Neural cell (in vitro differentiated cells): Measurements from ENCODE around the gene ESYT2. TPM values are rescaled to one million over a fixed set of nuclear protein-coding genes. Genes with fewer than 3 reads are reported as not detected.

Experiments used
- H2AFZ ChIP-seq: fragments of 200-600, 300-800 bp; sonication (generic), shearing (Covaris generic); 2 replicates; pipeline ENCODE4 v1.6.0; 2014; ENCODE audit warnings: low read depth, mild to moderate bottlenecking, antibody characterized with exemption, low read length, moderate library complexity
- H3F3A ChIP-seq: fragments of 200-600 bp; shearing (Covaris generic); 2 replicates; pipeline ENCODE4 v1.6.1; 2016; ENCODE audit warnings: mild to moderate bottlenecking, moderate library complexity, mixed read lengths, antibody characterized with exemption, low read length; ENCODE audit not compliant: insufficient read depth, poor library complexity, severe bottlenecking
- H3K27ac ChIP-seq: fragments of 200-600, 300-800 bp; sonication (generic), shearing (Covaris generic); 2 replicates; pipeline ENCODE4 v1.5.1; 2014; ENCODE audit warnings: mild to moderate bottlenecking, low read length, moderate library complexity
- H3K27me3 ChIP-seq: fragments of 300-800, 200-600 bp; sonication (generic), shearing (Covaris generic); 2 replicates; pipeline ENCODE4 v1.6.0; 2014; ENCODE audit warnings: mild to moderate bottlenecking, low read depth, low read length, moderate library complexity; ENCODE audit not compliant: insufficient read depth
- H3K36me3 ChIP-seq: fragments of 300-800, 200-600 bp; sonication (generic), shearing (Covaris generic); 2 replicates; pipeline ENCODE4 v1.5.1; 2014; ENCODE audit warnings: mild to moderate bottlenecking, antibody characterized with exemption, low read length, moderate library complexity; ENCODE audit not compliant: insufficient read depth
- H3K4me2 ChIP-seq: fragments of 300-800, 200-600 bp; sonication (generic), shearing (Covaris generic); 2 replicates; pipeline ENCODE4 v1.6.0; 2014; ENCODE audit warnings: mild to moderate bottlenecking, low read length
- H3K4me3 ChIP-seq: fragments of 300-800, 200-600 bp; sonication (generic), shearing (Covaris generic); 2 replicates; pipeline ENCODE4 v1.5.1; 2014; ENCODE audit warnings: mild to moderate bottlenecking, low read length, moderate library complexity
- H3K79me2 ChIP-seq: fragments of 200-600 bp; shearing (Covaris generic); replicated peaks from 2 replicates; pipeline ENCODE4 v1.6.0; 2014; ENCODE audit warnings: mild to moderate bottlenecking, low read length, moderate library complexity; ENCODE audit not compliant: insufficient read depth
- H3K9ac ChIP-seq: fragments of 300-800, 200-600 bp; sonication (generic), shearing (Covaris generic); 2 replicates; pipeline ENCODE4 v1.6.1; 2016; ENCODE audit warnings: mild to moderate bottlenecking, low read length, mixed read lengths
- H3K9me2 ChIP-seq: fragments of 200-600 bp; shearing (Covaris generic); 2 replicates; pipeline ENCODE4 v1.6.1; 2016; ENCODE audit warnings: mild to moderate bottlenecking, low read length, mixed read lengths; ENCODE audit not compliant: insufficient read depth
- H3K9me3 ChIP-seq: fragments of 200-600, 300-800 bp; sonication (generic), shearing (Covaris generic); 2 replicates; pipeline ENCODE4 v1.6.1; 2016; ENCODE audit warnings: mild to moderate bottlenecking, mixed run types, low read length, moderate library complexity, mixed read lengths
- H4K20me1 ChIP-seq: fragments of 200-600 bp; shearing (Covaris generic); 2 replicates; pipeline ENCODE4 v1.6.1; 2016; ENCODE audit warnings: mild to moderate bottlenecking, mixed run types; ENCODE audit not compliant: insufficient read depth
- EP300 ChIP-seq: fragments of 450-650 bp; conservative IDR thresholded peaks from 2 replicates; pipeline ENCODE4 v1.6.1; 2014; ENCODE audit warnings: antibody characterized with exemption, mild to moderate bottlenecking, moderate library complexity; ENCODE audit not compliant: poor library complexity, severe bottlenecking
- EZH2 ChIP-seq: fragments of 200-600, 300-800 bp; shearing (Covaris generic), sonication (generic); IDR thresholded peaks from 2 replicates; pipeline ENCODE4 v1.6.1; 2014; ENCODE audit warnings: antibody characterized with exemption, low read length, borderline replicate concordance, mild to moderate bottlenecking; ENCODE audit not compliant: insufficient read depth, poor library complexity, severe bottlenecking
- MXI1 ChIP-seq: fragments of 450-650 bp; conservative IDR thresholded peaks from 2 replicates; pipeline ENCODE4 v1.6.1; 2014; ENCODE audit warnings: antibody characterized with exemption, mild to moderate bottlenecking; ENCODE audit not compliant: poor library complexity, severe bottlenecking
- POLR2AphosphoS5 ChIP-seq: IDR thresholded peaks from 2 replicates; pipeline ENCODE4 v1.6.1; 2012
- RAD21 ChIP-seq: fragments of 450-650 bp; conservative IDR thresholded peaks from 2 replicates; pipeline ENCODE4 v1.6.1; 2014; ENCODE audit warnings: antibody characterized with exemption, mild to moderate bottlenecking, moderate library complexity
- SMC3 ChIP-seq: fragments of 450-650 bp; conservative IDR thresholded peaks from 2 replicates; pipeline ENCODE4 v1.6.1; 2014; ENCODE audit warnings: antibody characterized with exemption, mild to moderate bottlenecking, moderate library complexity; ENCODE audit not compliant: poor library complexity
- TAF1 ChIP-seq: IDR thresholded peaks from 2 replicates; pipeline ENCODE4 v1.6.1; 2012; ENCODE audit warnings: low read depth
- polyA plus RNA-seq: library from polyadenylated mRNA; depleted of rRNA; stranded (reverse); fragments of >200 nt; gene quantifications from 2 replicates; pipeline ENCODE4 v1.2.3, GENCODE V29; 2014
- TF ChIP-seq, protein P1 (sequence below): IDR thresholded peaks from 2 replicates; pipeline ENCODE4 v1.6.1; 2012; ENCODE audit warnings: borderline replicate concordance
- TF ChIP-seq, protein P2 (sequence below): fragments of 450-650 bp; IDR thresholded peaks from 2 replicates; pipeline ENCODE4 v1.5.1; 2014; ENCODE audit warnings: antibody characterized with exemption, mild to moderate bottlenecking, moderate library complexity; ENCODE audit not compliant: poor library complexity, severe bottlenecking

Gene ESYT2
- polyA plus RNA-seq, 1 donor from 2014 or later, result 23.8 TPM

DNA sequence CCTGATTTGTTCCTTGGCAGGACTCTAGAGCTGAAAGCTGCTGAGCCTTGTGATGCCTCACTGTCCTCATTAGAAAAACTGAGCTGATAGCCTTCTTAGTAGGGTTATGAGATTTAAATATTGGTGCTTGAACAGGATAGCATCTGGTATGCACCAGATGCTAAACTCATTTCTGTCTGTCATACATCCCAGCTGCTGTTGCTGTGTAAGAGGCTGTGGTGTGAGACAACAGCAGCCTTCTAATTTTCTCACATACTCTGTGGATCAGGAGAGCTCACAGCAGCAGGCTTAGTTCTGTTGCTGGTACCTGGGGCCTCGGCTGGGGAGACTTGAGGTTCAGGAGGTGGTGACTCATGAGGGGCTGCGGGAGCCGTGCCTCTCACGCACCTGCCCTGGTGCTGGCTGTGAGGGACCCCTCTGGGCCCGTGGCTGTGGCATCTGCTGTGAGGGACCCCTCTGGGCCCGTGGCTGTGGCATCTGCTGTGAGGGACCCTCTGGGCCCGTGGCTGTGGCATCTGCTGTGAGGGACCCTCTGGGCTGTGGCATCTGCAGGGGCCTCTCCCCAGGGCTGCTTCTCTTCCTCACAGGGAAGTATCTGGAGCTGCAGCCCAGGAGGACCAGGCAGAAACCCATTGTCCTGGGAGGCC, 39.6 kb upstream of the ESYT2 start:
- Histone ChIP-seq H3K9me2 (no peaks in the 10 kb centered on the region), H4K20me1 (no peaks in the 10 kb centered on the region), H3K27ac (no peak overlapping the region), H3K36me3 (no peaks in the 10 kb centered on the region), H3K79me2 (no peaks in the 10 kb centered on the region), H3K27me3 (no peaks in the 10 kb centered on the region), H2AFZ (no peak overlapping the region), H3K9me3 (no peaks in the 10 kb centered on the region), H3K4me2 (no peak overlapping the region), H3F3A (no peaks in the 10 kb centered on the region), H3K4me3 (no peak overlapping the region), H3K9ac (no peak overlapping the region)
- no peak for TF ChIP-seq EP300
- no peak for TF ChIP-seq RAD21
- TF ChIP-seq MXI1, result no peak
- no peak for TF ChIP-seq SMC3
- TF ChIP-seq TAF1, result no peak
- no peak for TF ChIP-seq EZH2
- TF ChIP-seq, protein P1, sequence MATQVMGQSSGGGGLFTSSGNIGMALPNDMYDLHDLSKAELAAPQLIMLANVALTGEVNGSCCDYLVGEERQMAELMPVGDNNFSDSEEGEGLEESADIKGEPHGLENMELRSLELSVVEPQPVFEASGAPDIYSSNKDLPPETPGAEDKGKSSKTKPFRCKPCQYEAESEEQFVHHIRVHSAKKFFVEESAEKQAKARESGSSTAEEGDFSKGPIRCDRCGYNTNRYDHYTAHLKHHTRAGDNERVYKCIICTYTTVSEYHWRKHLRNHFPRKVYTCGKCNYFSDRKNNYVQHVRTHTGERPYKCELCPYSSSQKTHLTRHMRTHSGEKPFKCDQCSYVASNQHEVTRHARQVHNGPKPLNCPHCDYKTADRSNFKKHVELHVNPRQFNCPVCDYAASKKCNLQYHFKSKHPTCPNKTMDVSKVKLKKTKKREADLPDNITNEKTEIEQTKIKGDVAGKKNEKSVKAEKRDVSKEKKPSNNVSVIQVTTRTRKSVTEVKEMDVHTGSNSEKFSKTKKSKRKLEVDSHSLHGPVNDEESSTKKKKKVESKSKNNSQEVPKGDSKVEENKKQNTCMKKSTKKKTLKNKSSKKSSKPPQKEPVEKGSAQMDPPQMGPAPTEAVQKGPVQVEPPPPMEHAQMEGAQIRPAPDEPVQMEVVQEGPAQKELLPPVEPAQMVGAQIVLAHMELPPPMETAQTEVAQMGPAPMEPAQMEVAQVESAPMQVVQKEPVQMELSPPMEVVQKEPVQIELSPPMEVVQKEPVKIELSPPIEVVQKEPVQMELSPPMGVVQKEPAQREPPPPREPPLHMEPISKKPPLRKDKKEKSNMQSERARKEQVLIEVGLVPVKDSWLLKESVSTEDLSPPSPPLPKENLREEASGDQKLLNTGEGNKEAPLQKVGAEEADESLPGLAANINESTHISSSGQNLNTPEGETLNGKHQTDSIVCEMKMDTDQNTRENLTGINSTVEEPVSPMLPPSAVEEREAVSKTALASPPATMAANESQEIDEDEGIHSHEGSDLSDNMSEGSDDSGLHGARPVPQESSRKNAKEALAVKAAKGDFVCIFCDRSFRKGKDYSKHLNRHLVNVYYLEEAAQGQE, result no peak
- TF ChIP-seq POLR2AphosphoS5, result no peak
- TF ChIP-seq, protein P2, sequence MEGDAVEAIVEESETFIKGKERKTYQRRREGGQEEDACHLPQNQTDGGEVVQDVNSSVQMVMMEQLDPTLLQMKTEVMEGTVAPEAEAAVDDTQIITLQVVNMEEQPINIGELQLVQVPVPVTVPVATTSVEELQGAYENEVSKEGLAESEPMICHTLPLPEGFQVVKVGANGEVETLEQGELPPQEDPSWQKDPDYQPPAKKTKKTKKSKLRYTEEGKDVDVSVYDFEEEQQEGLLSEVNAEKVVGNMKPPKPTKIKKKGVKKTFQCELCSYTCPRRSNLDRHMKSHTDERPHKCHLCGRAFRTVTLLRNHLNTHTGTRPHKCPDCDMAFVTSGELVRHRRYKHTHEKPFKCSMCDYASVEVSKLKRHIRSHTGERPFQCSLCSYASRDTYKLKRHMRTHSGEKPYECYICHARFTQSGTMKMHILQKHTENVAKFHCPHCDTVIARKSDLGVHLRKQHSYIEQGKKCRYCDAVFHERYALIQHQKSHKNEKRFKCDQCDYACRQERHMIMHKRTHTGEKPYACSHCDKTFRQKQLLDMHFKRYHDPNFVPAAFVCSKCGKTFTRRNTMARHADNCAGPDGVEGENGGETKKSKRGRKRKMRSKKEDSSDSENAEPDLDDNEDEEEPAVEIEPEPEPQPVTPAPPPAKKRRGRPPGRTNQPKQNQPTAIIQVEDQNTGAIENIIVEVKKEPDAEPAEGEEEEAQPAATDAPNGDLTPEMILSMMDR, result no peak

DNA sequence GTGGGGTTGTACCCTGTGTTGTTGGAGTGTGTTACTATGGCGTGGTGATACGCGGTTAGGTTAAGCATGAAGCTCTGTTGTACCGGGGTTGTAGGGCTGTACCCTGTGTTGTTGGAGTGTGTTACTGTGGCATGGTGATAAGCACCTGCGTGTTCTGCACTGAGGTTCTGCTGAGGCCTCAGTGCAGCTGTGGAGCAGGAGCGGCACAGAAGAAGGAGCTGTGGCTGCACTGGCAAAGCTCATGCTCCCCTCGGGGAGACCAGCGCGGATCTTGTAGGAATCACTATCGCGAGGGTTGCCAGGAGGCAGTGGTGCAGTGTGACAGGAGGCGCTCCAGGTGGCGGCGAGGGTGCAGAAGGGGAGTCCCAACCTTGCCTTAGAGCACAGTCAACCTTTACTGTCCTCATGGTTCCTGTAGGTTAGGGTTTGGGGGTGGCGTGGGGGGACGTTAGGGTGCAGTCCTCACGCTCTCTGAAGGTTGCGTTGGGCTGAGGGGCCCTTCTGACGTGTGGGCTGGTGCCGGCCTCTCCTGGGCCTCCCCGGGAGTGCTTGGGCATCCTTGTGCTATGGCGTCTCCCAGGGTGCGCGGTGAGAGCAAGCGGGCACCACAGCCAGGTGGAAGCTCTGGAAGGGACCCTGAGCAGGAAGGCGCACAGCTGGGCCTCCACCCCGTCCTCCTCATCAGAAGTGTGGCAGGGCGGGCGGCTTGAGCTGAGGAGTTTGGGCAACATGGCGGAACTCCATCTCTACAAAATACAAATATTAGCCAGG, 38.1 kb upstream of the ESYT2 start:
- Histone ChIP-seq H4K20me1 (no peaks in the 10 kb centered on the region), H2AFZ (no peak overlapping the region), H3K79me2 (no peaks in the 10 kb centered on the region), H3K27ac (no peak overlapping the region), H3K4me3 (no peak overlapping the region), H3F3A (no peaks in the 10 kb centered on the region), H3K36me3 (no peaks in the 10 kb centered on the region), H3K4me2 (no peak overlapping the region), H3K9ac (no peak overlapping the region), H3K9me2 (no peaks in the 10 kb centered on the region), H3K27me3 (no peaks in the 10 kb centered on the region), H3K9me3 (no peaks in the 10 kb centered on the region)
- TF ChIP-seq POLR2AphosphoS5, result no peak
- TF ChIP-seq SMC3, result no peak
- TF ChIP-seq EP300, result no peak
- TF ChIP-seq RAD21, result no peak
- TF ChIP-seq MXI1, result no peak
- TF ChIP-seq, protein P2, result no peak
- TF ChIP-seq, protein P1, result no peak
- TF ChIP-seq TAF1, result no peak
- no peak for TF ChIP-seq EZH2
